ENCODE measurements around the gene PUM2.
A peak's percentile ranks its signal among the peaks of the same experiment; 100 is the strongest.

PUM2 gene

DNA sequence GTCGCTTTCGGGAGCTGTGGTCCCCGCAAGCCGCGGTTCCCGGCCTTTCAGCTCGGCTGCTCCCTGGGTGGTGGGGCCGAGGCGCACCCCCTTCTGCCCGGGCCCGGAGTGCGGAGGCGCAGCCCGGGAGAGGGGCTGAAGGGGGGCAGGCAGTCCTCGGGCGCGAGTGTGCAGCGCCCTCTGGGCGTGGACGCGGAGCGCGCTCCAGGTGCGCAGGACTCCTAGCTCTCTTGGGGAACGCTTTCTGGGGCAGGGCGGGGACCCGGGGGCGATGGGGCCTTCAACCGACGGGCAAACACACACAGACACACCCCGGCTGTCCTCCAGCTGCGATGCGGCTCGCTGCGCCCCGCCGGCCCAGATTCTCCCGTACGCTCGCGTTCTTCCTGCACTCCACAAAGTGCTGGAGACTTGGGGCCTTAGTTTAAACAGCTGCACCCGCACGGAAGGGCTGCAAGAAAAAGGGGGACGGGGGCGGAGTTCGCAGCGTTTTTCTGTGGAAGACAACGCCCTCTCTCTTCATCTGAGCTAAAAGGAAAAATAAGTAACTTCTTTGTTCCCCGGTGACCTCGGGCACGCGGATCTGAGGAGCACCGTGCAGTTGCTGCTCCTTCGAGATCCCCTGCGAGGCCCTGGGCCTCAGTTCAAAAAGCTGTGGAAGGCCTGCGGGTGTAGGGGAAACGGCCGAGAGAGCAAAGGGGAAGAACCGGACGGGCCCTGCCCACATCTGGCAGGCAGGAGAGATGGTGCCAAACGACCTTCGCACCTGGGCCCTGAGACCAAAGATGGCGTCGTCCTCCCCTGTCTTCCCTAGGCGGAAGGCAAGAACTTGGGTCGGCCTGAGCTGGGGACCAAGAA, 125.1 kb downstream of the PUM2 start:
- TF ChIP-seq GATA2 (IDR thresholded peaks at IDR 0.05; ENCODE audit: low read depth, low read length) (no peak), GATA3 (IDR thresholded peaks at IDR 0.05; ENCODE audit: low read depth, low read length) (no peak)

DNA sequence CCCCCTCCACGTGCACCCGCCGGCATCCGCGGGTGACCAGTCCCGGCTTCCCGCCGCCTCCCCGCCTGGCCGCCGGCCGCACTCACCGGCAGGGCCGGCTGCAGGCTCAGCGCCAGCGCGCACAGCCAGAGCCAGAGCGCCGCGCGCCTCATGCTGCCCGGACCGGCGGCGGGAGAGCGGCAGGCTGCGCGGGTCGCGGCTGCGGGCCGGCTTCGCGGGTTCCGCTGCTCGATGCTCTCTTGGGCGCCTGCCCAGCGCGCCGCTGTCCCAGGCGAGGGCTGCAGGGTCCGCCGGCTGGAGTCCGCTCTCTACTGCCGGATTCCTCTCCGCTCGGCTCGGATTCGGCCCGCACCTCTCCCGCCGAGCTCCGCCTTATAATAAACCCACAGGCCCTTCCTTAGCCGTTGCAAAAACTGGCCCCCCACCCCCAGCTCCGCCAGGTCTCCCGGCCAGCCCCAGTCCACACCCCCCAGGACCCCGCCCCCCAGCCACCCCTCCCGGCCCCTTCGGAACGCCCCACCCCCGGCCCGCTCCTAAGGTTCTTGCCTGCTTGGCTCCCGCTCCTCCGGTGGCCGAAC, 125.8 kb downstream of the PUM2 start, which contains the start of gene SDC1:
TSS of gene SDC1 (minus strand) at position 415 of the 578 bp plus-strand sequence. CDS start at position 152, 263 bp downstream.
- TF ChIP-seq GATA2 (IDR thresholded peaks at IDR 0.05; ENCODE audit: low read depth, low read length): no peak
- TF ChIP-seq GATA3 (IDR thresholded peaks at IDR 0.05; ENCODE audit: low read depth, low read length): no peak

DNA sequence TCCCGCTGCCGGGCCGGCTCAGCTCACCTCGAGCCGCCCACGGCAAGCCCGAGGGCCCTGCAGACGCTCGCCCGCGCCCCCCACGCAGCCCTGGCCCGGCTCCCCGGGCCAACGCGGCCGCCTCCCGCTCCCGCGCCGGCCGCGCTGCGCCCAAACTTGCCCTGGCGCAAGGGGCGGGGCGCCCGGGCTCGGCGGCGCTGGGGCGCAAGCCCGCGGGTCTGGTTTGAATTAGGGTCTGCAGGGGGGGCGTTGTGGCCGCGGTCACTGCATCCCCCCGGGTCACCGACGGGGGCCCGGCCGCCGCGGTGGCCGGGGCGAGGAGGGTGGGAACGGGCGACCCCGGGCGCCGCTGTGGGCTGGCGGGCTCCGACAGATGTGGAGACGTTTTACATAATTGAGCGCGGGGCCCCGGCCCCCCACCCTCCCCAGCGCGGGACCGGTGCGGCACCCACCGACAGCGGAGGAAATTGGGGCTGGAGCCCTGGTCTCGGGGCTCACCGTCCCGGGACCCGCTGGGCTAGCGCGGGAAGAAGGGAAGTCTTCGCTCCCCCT, 126.4 kb downstream of the PUM2 start:
- TF ChIP-seq GATA3 (IDR thresholded peaks at IDR 0.05; ENCODE audit: low read depth, low read length) (no peak), GATA2 (IDR thresholded peaks at IDR 0.05; ENCODE audit: low read depth, low read length) (no peak)

DNA sequence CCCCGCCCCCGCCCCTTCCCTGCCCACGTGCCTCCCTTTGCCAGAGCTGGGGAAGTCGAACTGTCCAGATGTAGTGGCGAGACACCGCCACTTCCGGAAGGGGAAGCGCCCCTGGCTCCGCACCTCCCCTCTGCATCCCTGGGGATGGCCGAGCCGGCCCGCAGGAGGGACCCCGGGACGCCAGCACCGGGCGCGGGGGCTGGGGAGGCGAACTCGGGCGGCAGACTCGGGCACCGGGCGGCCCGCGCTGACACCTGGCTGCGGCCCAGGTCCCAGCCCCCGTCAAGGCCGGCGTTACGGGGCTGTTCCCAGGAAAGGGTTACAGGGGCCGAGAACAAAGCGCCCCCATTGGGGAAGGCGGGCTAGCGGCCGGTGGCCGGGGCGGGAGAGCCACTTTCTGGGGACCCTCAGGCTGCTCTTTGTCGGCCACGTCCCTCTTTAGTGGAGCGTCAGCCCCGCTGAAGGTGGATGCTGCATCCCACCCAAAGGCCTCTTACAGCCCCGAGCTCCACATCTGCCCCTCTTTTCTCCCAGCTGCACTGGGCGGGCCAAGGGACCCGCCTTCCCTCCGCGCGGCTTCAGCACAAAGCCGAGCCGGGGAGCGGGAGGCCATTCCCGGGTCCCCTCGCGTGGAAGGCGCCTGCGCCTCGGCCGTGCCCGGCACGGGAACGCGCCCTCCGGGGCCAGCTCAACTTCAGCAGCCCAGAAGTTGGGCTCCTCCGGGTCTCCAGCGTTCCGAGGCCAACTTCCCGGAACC, 127.1 kb downstream of the PUM2 start:
- TF ChIP-seq GATA2 (IDR thresholded peaks at IDR 0.05; ENCODE audit: low read depth, low read length): no peak

DNA sequence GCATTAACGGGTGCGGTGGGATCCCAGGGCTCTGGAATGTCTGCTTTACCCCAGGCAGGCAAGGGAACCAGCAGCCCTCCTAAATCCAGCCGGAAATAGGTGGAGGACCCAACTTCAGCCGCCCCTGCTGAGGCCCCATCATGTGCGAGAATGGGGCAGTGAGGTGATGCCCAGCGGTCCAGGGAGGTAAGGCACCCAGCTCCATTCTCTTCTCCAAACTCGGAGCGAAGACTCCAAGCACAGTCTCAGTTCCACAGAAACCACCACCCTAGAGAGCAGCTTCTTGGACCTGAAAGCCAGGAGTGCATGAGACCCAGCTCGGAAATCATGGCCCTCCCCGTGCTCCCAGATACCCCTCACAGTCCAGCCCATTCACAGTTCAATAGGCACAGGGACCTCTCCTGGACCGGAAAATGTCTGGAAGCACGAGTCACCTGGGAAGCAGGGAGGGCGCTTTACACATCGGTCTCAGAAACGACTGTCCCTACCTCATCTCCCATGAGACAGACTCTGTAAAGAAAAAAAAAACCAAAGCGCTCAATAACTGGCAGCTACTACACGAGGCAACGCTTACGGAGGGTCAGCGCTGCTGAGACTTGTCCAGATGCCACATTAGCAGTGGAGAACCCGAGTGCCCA, 127.8 kb downstream of the PUM2 start:
- TF ChIP-seq GATA3 (IDR thresholded peaks at IDR 0.05; ENCODE audit: low read depth, low read length): no peak
- no peak for TF ChIP-seq GATA2 (IDR thresholded peaks at IDR 0.05; ENCODE audit: low read depth, low read length)

DNA sequence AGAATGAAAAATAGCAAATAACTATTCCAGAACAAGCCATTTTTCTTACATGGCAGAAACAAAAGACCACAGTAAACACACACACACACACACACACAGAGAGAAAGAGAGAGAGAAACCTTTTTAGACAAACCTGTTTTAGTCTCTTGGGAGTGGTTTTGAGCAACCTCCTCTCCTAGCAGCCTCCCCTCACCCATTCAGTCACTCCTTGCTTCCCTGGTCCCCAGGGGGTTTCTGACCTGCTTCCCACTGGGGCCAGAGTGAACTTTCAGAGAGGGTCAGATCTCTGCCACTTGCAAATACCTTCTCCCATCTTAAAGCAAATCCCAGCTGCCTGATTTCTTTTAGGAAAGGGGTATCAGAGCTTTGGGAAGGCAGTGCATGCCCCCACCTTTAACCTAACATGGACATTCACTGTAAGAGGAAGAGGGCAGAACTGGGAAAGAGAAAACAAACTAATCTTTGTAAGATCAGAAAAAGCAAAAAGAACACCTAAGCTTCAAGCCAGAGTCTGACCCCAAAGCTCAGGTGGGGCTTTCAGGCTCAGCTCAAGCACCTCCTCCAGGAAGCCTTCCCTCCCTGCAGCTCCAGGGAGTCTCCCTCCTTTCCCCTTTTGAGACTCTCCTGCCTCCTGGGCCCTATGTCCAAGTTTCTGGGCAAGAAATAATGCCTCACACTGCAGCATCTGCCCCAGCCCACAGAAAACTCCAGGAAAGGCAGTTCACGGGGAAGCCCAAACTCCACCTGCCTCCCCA, 128.5 kb downstream of the PUM2 start:
- TF ChIP-seq GATA3 (IDR thresholded peaks at IDR 0.05; ENCODE audit: low read depth, low read length) (no peak), GATA2 (IDR thresholded peaks at IDR 0.05; ENCODE audit: low read depth, low read length) (no peak)

DNA sequence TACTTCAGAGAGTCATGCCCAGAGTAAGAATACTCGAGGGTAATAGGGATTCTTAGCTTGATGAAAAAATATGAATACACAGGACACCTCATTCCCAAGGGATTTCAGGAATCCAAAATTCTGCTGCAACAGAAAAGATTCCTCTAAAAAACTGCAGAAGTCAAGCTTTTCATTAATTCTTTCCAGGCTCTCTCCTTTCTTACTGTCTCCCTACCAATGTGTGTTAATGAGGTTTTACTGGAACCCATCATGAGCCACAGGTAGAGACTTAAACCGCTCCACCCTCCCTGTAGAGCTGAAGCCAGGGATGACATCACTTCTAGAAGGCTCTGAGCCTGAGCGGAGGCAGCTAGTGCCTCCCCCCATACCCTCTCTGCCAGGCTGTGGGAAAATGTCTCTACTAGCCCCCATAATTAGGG, 129.1 kb downstream of the PUM2 start:
- TF ChIP-seq GATA2 (IDR thresholded peaks at IDR 0.05; ENCODE audit: low read depth, low read length) (no peak), GATA3 (IDR thresholded peaks at IDR 0.05; ENCODE audit: low read depth, low read length) (no peak)

DNA sequence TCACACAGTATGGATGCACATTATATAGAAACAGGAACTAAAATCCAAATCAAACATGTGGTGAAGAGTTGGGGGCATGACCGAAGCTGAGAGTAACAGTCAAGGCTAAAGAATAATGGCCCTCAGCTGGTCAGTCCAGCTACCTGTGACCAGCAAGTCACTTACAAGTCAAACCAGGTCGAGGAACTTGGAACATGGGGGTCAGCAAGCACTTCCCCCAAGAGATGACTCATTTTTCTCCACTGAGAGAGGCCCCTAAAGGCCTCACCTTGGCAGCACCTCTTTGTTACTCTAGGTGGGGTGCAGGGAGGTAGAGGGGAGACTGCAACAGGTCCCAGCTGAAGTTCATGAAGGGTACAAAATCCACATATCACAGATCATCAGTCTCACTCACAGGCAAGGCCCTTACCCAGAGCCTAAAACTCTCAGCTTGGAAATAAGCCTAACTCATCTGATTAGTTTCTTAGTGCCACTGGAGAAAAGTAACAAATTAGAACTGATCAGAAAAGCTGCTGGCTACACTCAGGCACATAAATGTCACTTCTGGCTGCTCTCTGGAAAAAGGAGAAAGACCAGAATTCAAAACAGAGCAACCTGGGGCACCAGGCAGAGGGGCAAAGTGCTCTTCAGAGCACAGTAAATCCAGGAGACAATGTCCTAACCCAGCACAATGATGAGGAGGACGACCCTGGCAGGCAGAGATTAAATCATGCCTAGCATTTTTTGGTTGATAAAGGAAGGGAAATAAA, 129.7 kb downstream of the PUM2 start:
- TF ChIP-seq GATA2 (IDR thresholded peaks at IDR 0.05; ENCODE audit: low read depth, low read length) (peak; percentile 61; the same call in 1 of the 2 replicates), GATA3 (IDR thresholded peaks at IDR 0.05; ENCODE audit: low read depth, low read length) (no peak)

DNA sequence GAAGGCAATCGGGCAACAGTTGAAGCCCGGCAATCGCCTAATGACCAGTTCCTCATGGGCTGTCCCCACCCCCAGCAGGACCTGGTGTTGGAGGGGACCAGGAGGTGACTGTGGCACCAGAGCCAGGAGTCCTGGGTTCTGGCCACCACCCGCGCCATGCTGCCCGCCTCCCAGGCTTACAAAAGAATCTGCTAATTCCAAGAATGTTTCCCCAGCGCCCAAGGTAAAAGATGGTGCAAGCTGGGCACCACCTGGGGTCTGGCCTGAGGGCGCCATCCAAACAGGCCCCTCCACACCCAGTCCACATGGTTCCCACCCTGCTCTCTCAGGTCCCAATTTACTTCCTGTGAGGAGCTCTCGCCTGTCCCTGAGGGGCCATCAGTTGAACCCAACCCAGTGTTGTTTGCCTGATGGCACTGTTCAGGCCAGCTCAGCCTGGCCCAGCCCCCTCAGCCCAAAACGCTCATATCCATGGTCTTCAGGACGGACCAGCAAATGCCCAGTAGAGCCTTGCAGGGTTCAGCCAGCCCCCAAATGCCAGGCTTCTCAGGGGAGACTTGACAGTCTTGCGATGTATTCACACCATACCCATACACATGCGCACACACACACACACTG, 130.8 kb downstream of the PUM2 start:
- no peak for TF ChIP-seq GATA3 (IDR thresholded peaks at IDR 0.05; ENCODE audit: low read depth, low read length)
- no peak for TF ChIP-seq GATA2 (IDR thresholded peaks at IDR 0.05; ENCODE audit: low read depth, low read length)

DNA sequence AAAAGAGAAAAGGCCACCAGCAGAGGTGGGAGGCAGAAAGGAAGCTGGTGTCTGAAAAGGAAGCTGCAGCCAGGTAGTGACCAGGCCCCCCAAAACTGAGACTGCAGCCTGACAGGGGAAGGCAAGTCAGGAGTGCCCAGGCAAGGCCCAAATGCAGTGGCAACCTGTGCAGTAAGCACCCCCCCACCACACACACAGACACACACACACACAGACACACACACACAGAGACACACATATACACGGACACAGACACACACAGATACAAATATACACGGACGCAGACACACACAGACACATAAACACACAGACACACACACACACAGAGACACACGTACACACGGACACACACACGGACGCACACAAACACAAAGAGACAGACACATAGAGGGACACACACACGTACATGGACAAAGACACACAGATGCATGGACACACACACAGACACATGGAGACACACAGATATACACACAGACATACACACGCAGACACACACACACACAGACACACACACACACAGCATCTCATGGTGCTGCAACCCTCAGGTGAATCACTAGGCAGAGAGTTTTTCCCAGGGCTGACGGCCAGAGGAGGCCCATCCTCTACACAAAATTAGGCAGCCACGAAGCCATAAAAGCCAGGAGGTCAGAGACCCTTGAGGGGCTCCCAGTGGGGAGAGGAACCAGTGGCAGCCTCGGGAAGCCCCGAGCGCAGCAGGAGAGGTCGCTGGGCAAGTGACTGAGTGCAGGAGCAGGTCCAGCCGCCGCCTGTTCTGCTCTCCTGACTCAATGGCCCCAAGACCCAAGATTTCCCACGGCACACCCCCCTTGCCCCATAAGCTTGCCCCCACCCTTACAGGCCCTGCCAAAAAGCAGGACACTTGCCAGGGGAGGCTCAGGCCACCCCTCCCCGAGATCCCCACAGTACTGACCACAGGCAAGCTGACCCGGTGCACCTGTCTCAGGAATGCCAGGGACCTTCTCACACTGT, 132.0 kb downstream of the PUM2 start:
- no peak for TF ChIP-seq GATA2 (IDR thresholded peaks at IDR 0.05; ENCODE audit: low read depth, low read length)
- no peak for TF ChIP-seq GATA3 (IDR thresholded peaks at IDR 0.05; ENCODE audit: low read depth, low read length)
